ENCODE data around the gene TMEM51.

DNA sequence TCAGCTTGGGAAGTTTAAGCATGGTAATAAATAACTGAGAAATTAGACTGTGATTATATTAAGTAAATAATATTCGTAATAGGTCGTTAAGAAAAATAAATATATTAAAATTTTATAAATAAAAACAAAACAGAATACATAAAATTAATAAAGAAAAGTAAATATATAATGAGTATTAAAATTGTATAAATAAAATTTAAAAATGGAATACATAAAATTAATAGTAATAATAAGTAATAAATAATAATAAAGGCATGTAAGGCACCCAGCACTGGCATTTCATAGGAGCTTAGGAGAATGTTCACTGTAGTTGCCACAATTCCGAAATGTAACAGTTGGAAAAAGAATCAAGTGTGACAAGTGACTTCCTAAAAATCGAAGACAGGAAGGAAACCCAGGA, 47.7 kb downstream of the TMEM51 start:
- TF ChIP-seq, protein P1, sequence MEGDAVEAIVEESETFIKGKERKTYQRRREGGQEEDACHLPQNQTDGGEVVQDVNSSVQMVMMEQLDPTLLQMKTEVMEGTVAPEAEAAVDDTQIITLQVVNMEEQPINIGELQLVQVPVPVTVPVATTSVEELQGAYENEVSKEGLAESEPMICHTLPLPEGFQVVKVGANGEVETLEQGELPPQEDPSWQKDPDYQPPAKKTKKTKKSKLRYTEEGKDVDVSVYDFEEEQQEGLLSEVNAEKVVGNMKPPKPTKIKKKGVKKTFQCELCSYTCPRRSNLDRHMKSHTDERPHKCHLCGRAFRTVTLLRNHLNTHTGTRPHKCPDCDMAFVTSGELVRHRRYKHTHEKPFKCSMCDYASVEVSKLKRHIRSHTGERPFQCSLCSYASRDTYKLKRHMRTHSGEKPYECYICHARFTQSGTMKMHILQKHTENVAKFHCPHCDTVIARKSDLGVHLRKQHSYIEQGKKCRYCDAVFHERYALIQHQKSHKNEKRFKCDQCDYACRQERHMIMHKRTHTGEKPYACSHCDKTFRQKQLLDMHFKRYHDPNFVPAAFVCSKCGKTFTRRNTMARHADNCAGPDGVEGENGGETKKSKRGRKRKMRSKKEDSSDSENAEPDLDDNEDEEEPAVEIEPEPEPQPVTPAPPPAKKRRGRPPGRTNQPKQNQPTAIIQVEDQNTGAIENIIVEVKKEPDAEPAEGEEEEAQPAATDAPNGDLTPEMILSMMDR (IDR thresholded peaks at IDR 0.05; ENCODE audit: low read depth, low read length): no peak
- TF ChIP-seq POLR2A (IDR thresholded peaks at IDR 0.05; ENCODE audit: extremely low read depth, insufficient read length): no peak
- TF ChIP-seq MAX (IDR thresholded peaks at IDR 0.05; ENCODE audit: low read depth, low read length): no peak
- TF ChIP-seq MYC (IDR thresholded peaks at IDR 0.05; ENCODE audit: low read depth, low read length): no peak
